Activated naive CD4-positive, alpha-beta T cell treated with anti-CD3 and anti-CD28 coated beads, Interleukin-2, amount 10 ng/mL, durations not matched to agents 7 days and 5 days (primary cell): ENCODE data around the gene SPAG17.
A peak's percentile ranks its signal among the peaks of the same experiment; 100 is the strongest.

ENCODE experiments used
- CTCF ChIA-PET: fragments of 350-600 bp; sonication (Branson Sonifier 250); formaldehyde crosslinking; loops from one replicate; lab custom pipeline; 2021; ENCODE audit warnings: antibody characterized with exemption; lab: Charles Lee
- DNase-seq: peaks from one replicate; pipeline ENCODE4 v3.0.0-alpha.2; 2020
- H3K27ac Mint-ChIP-seq: one replicate; pipeline ENCODE4 v1.8.0; 2021; ENCODE audit warnings: mild to moderate bottlenecking, moderate library complexity, mixed read lengths
- H3K27me3 Mint-ChIP-seq: one replicate; pipeline ENCODE4 v1.8.0; 2021; ENCODE audit warnings: mild to moderate bottlenecking, mixed read lengths
- H3K36me3 Mint-ChIP-seq: one replicate; pipeline ENCODE4 v1.8.0; 2021; ENCODE audit warnings: mixed read lengths
- H3K4me1 Mint-ChIP-seq: one replicate; pipeline ENCODE4 v1.8.0; 2021; ENCODE audit warnings: mixed read lengths
- H3K4me3 Mint-ChIP-seq: one replicate; pipeline ENCODE4 v1.8.0; 2021; ENCODE audit warnings: mild to moderate bottlenecking, moderate library complexity, mixed read lengths
- H3K9me3 Mint-ChIP-seq: one replicate; pipeline ENCODE4 v1.8.0; 2021; ENCODE audit warnings: mixed read lengths

Gene SPAG17

DNA sequence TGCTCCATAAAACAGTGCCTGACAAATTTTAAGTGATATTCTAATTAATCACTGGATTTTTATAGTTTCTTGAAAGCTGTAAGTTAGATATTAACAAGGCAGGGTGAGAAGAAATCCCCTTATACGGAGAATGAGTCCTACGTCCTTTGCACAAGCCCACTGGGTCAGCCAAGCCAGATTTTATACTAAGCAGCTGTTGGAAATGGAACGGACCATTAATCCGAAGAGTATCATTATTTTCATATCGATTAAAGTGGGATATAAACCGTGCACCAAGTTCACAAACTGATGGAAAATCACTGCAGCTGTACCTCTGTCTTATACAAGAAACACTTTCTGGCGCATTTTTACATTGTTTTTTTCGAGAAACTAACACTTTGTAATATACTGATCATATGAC is 35.2 kb downstream of the SPAG17 start:
- Mint-ChIP-seq H3K27me3 (no peaks in the 10 kb centered on the region), H3K9me3 (no peaks in the 10 kb centered on the region), H3K4me1 (no peaks in the 10 kb centered on the region), H3K36me3 (no peaks in the 10 kb centered on the region), H3K27ac (no peak overlapping the region), H3K4me3 (no peak overlapping the region)
- no peak for DNase-seq
- CTCF ChIA-PET, result no interaction called here

DNA sequence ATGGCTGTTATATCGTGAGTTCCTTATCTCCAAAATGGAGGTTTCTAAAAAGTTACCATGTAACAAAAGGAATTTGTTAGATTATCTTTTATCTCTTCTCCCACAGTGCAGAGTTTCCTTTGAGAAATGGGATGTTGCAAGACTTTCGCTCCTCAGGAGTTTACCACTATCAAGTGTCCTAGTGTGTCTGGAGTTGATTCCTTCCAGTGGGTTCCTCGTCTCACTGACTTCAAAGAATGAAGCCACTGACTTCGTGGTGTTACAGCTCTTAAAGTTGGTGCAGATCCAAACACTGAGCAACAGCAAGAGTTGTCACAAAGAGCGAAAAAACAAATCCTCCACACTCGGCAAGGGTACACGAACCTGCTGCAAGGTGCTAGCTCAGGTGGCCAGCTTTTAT is 37.0 kb downstream of the SPAG17 start:
- H3K36me3 Mint-ChIP-seq, result no peaks in the 10 kb centered on the region
- no peaks in the 10 kb centered on the region for H3K4me1 Mint-ChIP-seq
- DNase-seq, result no peak
- H3K9me3 Mint-ChIP-seq, result no peaks in the 10 kb centered on the region
- CTCF ChIA-PET, result no interaction called here
- H3K27me3 Mint-ChIP-seq, result no peaks in the 10 kb centered on the region
- H3K27ac Mint-ChIP-seq, result no peak overlapping the region
- no peak overlapping the region for H3K4me3 Mint-ChIP-seq

DNA sequence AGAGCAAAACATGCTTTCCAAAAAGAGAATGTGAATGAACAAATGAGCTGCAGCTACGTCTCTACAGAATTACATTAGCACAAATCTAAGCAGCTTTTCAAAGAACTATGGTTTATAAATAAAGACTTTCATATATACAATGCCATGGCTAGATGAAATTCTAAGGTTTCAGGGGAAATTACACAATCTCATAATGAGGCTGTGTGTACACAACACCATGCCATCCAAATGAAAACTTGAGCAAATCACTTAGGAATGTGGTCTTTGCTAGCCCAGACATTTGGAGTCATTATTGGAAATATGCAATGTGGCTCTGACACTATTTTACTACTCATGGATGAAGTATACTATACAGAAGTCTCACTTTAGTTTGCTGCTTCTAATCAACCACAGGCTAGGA is 37.5 kb downstream of the SPAG17 start:
- DNase-seq, result no peak

DNA sequence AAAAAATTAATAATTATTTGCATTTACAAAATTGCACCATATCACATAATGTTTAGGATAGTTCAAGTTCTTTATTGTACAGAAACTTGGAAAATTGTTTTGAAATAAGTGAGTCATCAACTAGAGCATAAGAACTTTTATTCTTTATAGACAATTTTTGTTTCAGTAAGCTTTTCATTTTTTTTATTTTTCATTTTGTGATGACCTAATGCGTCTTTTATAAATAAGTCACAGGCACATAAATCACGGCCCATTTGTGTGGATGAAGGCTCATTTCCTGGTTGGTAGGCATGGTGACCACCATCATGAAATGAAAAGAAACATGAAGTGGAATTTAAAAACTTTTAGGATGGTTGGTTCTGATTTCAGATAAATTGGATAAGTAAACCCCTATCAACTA is 39.3 kb downstream of the SPAG17 start:
- no peak for DNase-seq
- Mint-ChIP-seq H3K36me3 (no peaks in the 10 kb centered on the region), H3K4me1 (no peaks in the 10 kb centered on the region), H3K4me3 (no peak overlapping the region), H3K9me3 (no peaks in the 10 kb centered on the region), H3K27me3 (no peaks in the 10 kb centered on the region), H3K27ac (no peak overlapping the region)
- CTCF ChIA-PET, result no interaction called here

More for the DNA sequence above, 37.5 kb downstream of the SPAG17 start:
- CTCF ChIA-PET, result no interaction called here
- H3K4me3 Mint-ChIP-seq, result no peak overlapping the region
- H3K27ac Mint-ChIP-seq, result no peak overlapping the region
- no peaks in the 10 kb centered on the region for H3K9me3 Mint-ChIP-seq
- H3K4me1 Mint-ChIP-seq, result no peaks in the 10 kb centered on the region
- no peaks in the 10 kb centered on the region for H3K27me3 Mint-ChIP-seq
- H3K36me3 Mint-ChIP-seq, result no peaks in the 10 kb centered on the region

DNA sequence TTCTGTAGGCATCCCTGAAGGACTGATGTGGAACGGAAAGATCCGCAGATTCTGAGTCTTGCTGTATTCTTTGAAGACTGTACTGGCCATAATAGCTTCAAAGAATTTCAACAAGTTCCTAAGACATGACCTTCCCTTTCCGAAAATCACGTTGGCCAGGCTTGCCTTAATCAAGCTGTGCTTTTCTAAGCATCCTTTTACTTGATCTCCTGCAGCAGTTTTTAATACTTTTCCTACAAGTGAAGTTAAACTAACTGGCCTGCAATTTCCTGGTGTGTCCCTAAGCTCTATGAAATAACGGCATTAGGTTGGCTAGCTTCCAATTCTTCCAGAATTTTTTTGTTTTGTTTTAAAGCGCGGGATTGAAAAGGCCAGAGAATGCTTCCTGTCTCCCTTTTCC is 40.3 kb downstream of the SPAG17 start:
- Mint-ChIP-seq H3K4me1 (no peaks in the 10 kb centered on the region), H3K27ac (no peak overlapping the region), H3K4me3 (no peak overlapping the region), H3K36me3 (no peaks in the 10 kb centered on the region), H3K27me3 (no peaks in the 10 kb centered on the region), H3K9me3 (no peaks in the 10 kb centered on the region)
- DNase-seq, result no peak
- CTCF ChIA-PET, result no interaction called here

DNA sequence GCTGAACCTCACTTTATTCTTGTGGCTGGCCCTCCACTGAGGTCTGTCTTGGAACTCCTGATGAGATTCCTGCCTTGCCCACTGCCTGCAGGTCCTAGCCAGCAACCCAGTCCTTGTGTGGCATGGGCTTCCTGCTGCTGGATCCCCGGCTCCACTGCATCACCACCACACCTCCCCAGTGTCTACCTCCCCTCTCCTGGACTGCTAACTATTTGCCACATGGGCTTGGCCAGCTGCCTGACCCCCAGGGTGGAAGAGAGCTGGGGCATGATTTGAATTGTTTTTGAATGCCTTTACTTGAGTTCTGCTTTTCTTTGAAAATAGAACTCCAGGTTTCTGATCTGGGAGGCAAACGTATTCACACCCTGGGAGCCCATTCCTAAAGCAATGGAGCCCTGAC is 41.2 kb downstream of the SPAG17 start:
- CTCF ChIA-PET, result no interaction called here

DNA sequence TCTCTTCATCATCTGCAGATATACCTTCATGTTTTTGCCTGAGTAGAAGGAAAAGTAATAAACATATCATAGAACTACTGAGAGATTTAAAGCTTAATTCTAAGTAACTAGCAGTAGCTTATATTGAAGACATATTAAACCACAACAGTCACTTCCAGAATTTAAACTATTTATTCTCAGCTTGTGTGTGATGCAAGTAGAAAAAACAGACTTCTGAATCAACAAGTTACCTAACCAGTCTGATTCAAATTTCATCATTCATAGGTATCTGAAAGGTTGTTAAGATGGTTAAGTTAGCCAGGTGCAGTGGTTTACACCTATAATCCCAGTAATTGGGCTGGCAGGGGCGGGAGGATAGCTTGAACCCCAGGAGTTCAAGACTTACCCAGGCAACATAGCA is 41.9 kb downstream of the SPAG17 start:
- Mint-ChIP-seq H3K4me3 (no peak overlapping the region), H3K4me1 (no peaks in the 10 kb centered on the region), H3K27me3 (no peaks in the 10 kb centered on the region), H3K9me3 (no peaks in the 10 kb centered on the region), H3K27ac (no peak overlapping the region), H3K36me3 (no peaks in the 10 kb centered on the region)
- CTCF ChIA-PET, result interaction anchor here (0.8 kb wide), 1 partner anchor 27 kb away, joined by 3 read pairs; no protein-coding TSS in a partner anchor
- DNase-seq, result no peak

More for the DNA sequence above, 41.2 kb downstream of the SPAG17 start:
- no peak for DNase-seq
- no peaks in the 10 kb centered on the region for H3K27me3 Mint-ChIP-seq
- no peaks in the 10 kb centered on the region for H3K4me1 Mint-ChIP-seq
- no peaks in the 10 kb centered on the region for H3K9me3 Mint-ChIP-seq
- H3K36me3 Mint-ChIP-seq, result no peaks in the 10 kb centered on the region
- H3K4me3 Mint-ChIP-seq, result no peak overlapping the region
- no peak overlapping the region for H3K27ac Mint-ChIP-seq

DNA sequence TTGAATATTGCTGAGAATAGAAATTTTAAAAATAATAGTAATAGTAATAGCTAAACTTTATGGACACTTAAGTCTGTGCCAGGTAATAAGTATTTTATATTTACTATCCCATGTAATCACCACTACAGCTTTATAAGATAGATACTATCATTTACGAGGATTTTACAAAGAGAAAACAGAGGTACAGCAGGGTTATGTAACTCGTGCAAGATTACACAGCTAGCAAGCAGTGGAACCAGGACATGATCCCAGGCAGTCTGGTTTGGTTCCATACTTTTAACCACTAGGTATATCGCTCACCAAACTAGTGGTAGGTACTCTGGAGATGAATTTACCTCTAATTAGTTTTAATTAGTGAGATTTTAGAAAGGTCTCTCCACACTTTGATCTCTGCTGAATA is 42.5 kb downstream of the SPAG17 start:
- Mint-ChIP-seq H3K36me3 (no peaks in the 10 kb centered on the region), H3K4me1 (no peaks in the 10 kb centered on the region), H3K9me3 (no peaks in the 10 kb centered on the region), H3K27ac (no peak overlapping the region), H3K27me3 (no peaks in the 10 kb centered on the region), H3K4me3 (no peak overlapping the region)
- CTCF ChIA-PET, result interaction anchor here (0.8 kb wide), 1 partner anchor 27 kb away, joined by 3 read pairs; no protein-coding TSS in a partner anchor
- no peak for DNase-seq

DNA sequence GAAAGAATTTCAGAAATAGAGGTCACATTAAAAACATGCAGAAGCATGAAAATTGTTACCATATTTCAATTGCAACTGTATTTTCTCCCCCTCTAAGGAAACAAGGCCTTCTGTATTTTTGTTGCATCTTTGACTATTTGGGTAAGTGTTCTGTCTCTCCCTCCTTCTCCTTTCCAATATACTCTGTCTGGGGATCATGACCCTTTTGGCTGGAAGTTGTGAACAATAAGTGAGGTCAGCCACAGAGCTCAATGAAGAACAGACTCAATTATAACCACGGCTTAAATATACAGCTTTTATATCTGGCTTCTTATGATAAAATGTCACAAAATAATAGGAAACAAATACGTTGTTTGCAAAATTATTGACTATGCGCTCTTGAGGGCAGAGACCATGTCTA is 47.1 kb downstream of the SPAG17 start:
- no peaks in the 10 kb centered on the region for H3K36me3 Mint-ChIP-seq
- CTCF ChIA-PET, result no interaction called here
- no peak overlapping the region for H3K4me3 Mint-ChIP-seq
- DNase-seq, result no peak
- H3K27ac Mint-ChIP-seq, result no peak overlapping the region
- H3K9me3 Mint-ChIP-seq, result no peaks in the 10 kb centered on the region
- no peaks in the 10 kb centered on the region for H3K27me3 Mint-ChIP-seq
- H3K4me1 Mint-ChIP-seq, result no peaks in the 10 kb centered on the region

DNA sequence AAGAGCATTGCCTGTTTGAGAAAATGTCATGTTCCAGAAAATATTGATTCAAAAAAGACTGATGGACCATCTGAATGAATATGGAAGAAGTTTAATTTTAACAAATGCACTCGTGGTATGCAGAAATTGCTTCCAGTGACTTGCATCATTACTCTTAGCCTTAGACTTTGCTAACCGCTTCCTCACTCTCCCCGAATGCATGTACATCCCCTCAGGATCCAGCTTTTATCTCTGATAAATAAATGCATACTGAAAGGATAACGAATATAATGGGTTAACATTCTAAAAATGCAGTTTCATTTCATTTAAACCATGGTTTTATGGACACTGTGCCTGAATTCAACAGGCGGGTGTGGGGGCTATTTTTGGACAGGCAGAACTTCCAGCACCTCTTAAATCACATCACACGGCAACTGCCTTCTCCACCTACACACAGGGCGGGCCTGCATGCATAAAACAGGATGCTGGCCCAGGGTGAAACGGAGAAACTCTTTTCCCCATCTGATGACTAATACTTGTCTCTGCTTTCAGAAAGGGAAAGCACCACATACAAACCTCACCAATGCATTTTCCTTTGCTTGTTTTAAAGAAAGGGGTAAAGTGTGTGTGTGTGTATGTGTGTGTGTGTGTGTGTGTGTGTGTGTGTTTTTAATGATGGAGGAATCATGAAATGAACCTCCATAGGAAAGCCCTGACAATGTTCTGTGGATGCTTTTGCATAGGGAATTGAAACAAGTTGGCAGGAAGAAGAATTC is 48.7 kb downstream of the SPAG17 start:
- Mint-ChIP-seq H3K4me3 (no peak overlapping the region), H3K4me1 (no peaks in the 10 kb centered on the region), H3K27me3 (no peaks in the 10 kb centered on the region), H3K36me3 (no peaks in the 10 kb centered on the region), H3K27ac (no peak overlapping the region), H3K9me3 (no peaks in the 10 kb centered on the region)
- CTCF ChIA-PET, result no interaction called here
- peak; percentile 26 for DNase-seq

DNA sequence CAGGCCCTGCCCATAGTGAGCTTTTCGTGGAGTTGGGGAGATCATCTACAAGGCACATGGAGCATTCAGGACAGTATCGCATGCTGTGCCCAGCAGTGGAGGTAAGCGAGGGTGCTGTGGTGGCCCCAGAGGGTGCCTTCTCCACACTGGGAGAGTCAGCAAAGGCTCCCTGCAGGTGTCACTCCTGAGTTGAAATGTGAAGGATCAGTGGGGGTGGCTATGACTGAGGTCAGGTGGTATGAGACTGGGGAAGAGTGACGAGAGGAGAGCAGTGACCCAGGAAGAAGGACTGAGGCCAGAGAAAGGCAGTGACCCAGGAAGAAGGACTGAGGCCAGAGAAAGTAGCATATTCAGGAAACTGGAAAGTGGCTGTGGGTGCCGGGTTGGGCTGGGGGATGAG is 53.0 kb downstream of the SPAG17 start:
- Mint-ChIP-seq H3K36me3 (no peaks in the 10 kb centered on the region), H3K27ac (no peak overlapping the region), H3K9me3 (no peaks in the 10 kb centered on the region), H3K27me3 (peaks cover 4% of the 10 kb centered on the region), H3K4me1 (no peaks in the 10 kb centered on the region), H3K4me3 (no peak overlapping the region)
- CTCF ChIA-PET, result no interaction called here
- DNase-seq, result no peak

DNA sequence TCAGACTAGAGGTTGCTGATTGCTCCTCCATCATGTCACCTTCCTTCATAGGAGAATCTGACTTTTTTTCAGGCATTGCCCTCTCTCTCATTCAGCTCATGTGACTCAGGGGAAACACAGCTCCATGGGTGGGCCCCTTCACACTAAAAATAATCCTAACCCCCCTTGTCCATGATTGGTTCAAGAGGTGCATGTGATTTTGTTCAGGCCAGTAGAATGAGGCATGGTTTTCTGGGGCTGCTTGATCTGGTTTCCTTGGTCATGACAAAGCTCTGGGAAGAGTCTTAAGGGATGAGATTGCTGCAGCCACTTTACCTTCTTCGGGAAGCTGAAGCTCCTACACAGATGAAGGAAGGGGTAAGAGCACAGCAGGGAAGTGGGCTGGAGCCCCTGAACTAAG is 56.3 kb downstream of the SPAG17 start:
- no peak overlapping the region for H3K27ac Mint-ChIP-seq
- CTCF ChIA-PET, result no interaction called here
- no peak overlapping the region for H3K4me3 Mint-ChIP-seq
- DNase-seq, result no peak
- H3K9me3 Mint-ChIP-seq, result no peaks in the 10 kb centered on the region
- no peaks in the 10 kb centered on the region for H3K36me3 Mint-ChIP-seq
- peaks cover 4% of the 10 kb centered on the region for H3K27me3 Mint-ChIP-seq
- no peaks in the 10 kb centered on the region for H3K4me1 Mint-ChIP-seq

DNA sequence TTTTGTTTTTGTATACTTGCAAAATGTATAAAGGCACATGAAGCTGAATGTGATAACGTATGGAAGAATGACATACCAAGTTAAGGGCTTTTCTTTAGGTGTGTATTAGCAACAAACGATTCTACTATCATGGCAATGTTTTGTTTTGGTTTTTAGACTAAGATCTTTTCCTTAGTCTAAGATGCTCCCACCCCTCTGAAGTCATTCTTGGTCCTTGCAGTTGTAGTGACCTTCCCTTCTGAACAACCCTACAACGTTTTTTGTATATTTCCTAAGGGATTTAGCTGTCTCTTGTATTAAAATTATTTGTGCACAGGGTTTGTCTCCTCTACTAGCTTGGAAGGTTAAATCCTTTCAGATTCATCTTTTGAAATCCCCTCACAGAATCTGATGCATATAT is 61.0 kb downstream of the SPAG17 start:
- DNase-seq, result no peak
- CTCF ChIA-PET, result no interaction called here
- Mint-ChIP-seq H3K27me3 (no peaks in the 10 kb centered on the region), H3K36me3 (no peaks in the 10 kb centered on the region), H3K9me3 (no peaks in the 10 kb centered on the region), H3K4me3 (no peak overlapping the region), H3K4me1 (no peaks in the 10 kb centered on the region), H3K27ac (no peak overlapping the region)

DNA sequence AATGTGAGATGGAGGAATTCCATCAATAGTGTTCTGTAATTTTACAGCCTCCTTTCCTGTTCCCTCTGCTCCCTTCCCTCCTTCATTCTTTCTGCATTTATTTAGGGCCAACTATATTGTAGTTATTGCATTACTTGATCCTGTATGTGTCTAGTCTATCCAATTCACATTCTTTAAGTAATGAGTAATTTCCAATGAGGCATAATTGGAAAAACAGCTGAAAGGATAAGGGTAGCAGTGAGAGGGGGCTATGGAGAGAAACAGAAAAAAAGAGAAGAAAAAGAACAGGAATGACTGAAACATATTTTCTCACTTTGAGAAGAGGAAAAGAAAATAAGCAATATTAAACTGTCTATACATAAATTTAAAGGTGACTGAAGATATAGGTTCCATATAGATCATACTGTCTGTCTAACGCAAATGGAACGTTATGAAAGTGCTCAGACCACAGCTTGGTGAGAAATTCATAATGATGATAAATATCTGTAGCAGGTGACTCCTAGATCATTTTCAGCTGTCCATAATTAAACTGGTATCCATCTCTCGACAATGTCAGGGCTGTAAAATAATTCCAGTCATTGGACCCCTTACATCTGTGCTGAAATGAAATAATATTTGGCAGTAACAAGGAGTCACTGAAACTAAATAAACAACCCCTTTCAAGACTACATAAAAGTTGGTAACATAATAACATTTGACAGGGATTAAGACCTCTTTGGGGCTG is 61.8 kb downstream of the SPAG17 start:
- Mint-ChIP-seq H3K4me3 (no peak overlapping the region), H3K9me3 (no peaks in the 10 kb centered on the region), H3K27ac (no peak overlapping the region), H3K4me1 (no peaks in the 10 kb centered on the region), H3K36me3 (no peaks in the 10 kb centered on the region), H3K27me3 (no peaks in the 10 kb centered on the region)
- DNase-seq, result no peak
- CTCF ChIA-PET, result no interaction called here
